ENCODE data around the gene ALMS1. TPM values are rescaled to one million over a fixed set of nuclear protein-coding genes. Genes with fewer than 3 reads are reported as not detected.

Gene ALMS1
- total and polyA plus RNA-seq, 2 of the 8 experiments (the other 6 are each of a cell fraction or from before 2014, with no cell fraction given) = 21.8 to 45.6 TPM

- H3K4me2 ChIP-seq (ENCODE audit: insufficient read depth in 1 of 2, low read depth in 2 of 2, low read length in 2 of 2) = no peak overlapping the region
- H3K9me3 ChIP-seq (ENCODE audit: insufficient read depth in 2 of 2, low read depth in 1 of 2, low read length in 1 of 2) = peaks cover 12 to 13% of the 10 kb centered on the region in 2 experiments
- no peak overlapping the region for H2BK120ac ChIP-seq (replicated peaks; ENCODE audit: low read depth, low read length)
- H2BK15ac ChIP-seq (ENCODE audit: low read length) = no peak overlapping the region
- H3K23ac ChIP-seq (ENCODE audit: insufficient read length) = no peak overlapping the region
- no peak overlapping the region for H3K56ac ChIP-seq (replicated peaks; ENCODE audit: insufficient read length, low read depth, low read length)
- H3K18ac ChIP-seq (ENCODE audit: extremely low read depth, low read length) = no peak overlapping the region
- no peaks in the 10 kb centered on the region for H3K79me2 ChIP-seq (ENCODE audit: control insufficient read depth in 1 of 2, insufficient read depth in 2 of 2, low read length in 2 of 2)
- ChIA-PET CTCF (ENCODE audit: partially characterized antibody) (no interaction called here), POLR2A (ENCODE audit: partially characterized antibody) (no interaction called here)
- no peak overlapping the region for H2BK12ac ChIP-seq (ENCODE audit: low read depth, low read length)
- H3K4me3 ChIP-seq (ENCODE audit: extremely low read depth in 1 of 4, insufficient read depth in 2 of 4, low read depth in 3 of 4, low read length in 4 of 4) = no peak overlapping the region
- H4K8ac ChIP-seq (ENCODE audit: extremely low read depth, insufficient read depth, low read length) = no peak overlapping the region
- no peak for FAIRE-seq
- no peak overlapping the region for H3K4ac ChIP-seq (replicated peaks; ENCODE audit: insufficient read length, low read depth, low read length)
- H3K23me2 ChIP-seq (ENCODE audit: low read depth, low read length) = no peaks in the 10 kb centered on the region
- H2BK5ac ChIP-seq (ENCODE audit: low read depth, low read length) = no peak overlapping the region
- H4K91ac ChIP-seq (replicated peaks; ENCODE audit: insufficient read length, low read length) = no peak overlapping the region
- DNase-seq (ENCODE audit: low read depth in 1 of 2, low spot score in 2 of 2) = no peak
- H2BK20ac ChIP-seq (ENCODE audit: low read length) = no peak overlapping the region
- H3K27me3 ChIP-seq (replicated peaks in 1 of 4; ENCODE audit: control insufficient read depth in 3 of 4, extremely low read depth in 1 of 4, insufficient read depth in 3 of 4, low read length in 3 of 4) = no peaks in the 10 kb centered on the region
- H3K27ac ChIP-seq (ENCODE audit: low read depth, low read length) = no peak overlapping the region
- no peak overlapping the region for H2AFZ ChIP-seq (ENCODE audit: low read length)
- H3K36me3 ChIP-seq (ENCODE audit: control insufficient read depth in 2 of 4, insufficient read depth in 4 of 4, low read length in 3 of 4) = no peaks in the 10 kb centered on the region
- WGBS, 2 experiments (ENCODE audit: extremely low coverage in 1 of 2, insufficient coverage in 1 of 2, insufficient read length in 1 of 2, insufficient replicate concordance in 2 of 2, low coverage in 1 of 2, low lambda C conversion rate in 2 of 2, missing lambda C conversion rate in 1 of 2) = 80% methylated on average over 3 of the region's 3 CpGs; no CpG with 5 or more reads in 1 of the 2 experiments
- no peaks in the 10 kb centered on the region for H3K79me1 ChIP-seq (ENCODE audit: low read depth, low read length)
- H3K14ac ChIP-seq (ENCODE audit: insufficient read length) = no peak overlapping the region
- H3K9ac ChIP-seq (replicated peaks in 1 of 4; ENCODE audit: extremely low read depth in 1 of 4, low read depth in 3 of 4, low read length in 3 of 4) = no peak overlapping the region
- no peak overlapping the region for H2AK5ac ChIP-seq (ENCODE audit: low read depth, low read length)
- no peak overlapping the region for H4K5ac ChIP-seq (ENCODE audit: insufficient read length, low read depth, low read length)
- H4K20me1 ChIP-seq (replicated peaks in 1 of 2; ENCODE audit: control insufficient read depth in 1 of 2, insufficient read depth in 2 of 2, low read length in 2 of 2) = no peaks in the 10 kb centered on the region
- no peaks in the 10 kb centered on the region for H3K4me1 ChIP-seq (replicated peaks in 1 of 4; ENCODE audit: control insufficient read depth in 3 of 4, insufficient read depth in 4 of 4, low read length in 3 of 4)
- TF ChIP-seq SIN3A (conservative IDR thresholded peaks at IDR 0.05 in 1 of 2, IDR thresholded peaks at IDR 0.05 in 1 of 2; ENCODE audit: low read depth in 1 of 2, low read length in 2 of 2) = no peak
- no peak for TF ChIP-seq JUND (IDR thresholded peaks at IDR 0.05; ENCODE audit: low read length)
- TF ChIP-seq RXRA (IDR thresholded peaks at IDR 0.05; ENCODE audit: insufficient read depth, low read depth, low read length) = no peak
- no peak for TF ChIP-seq JUN (IDR thresholded peaks at IDR 0.05; ENCODE audit: low read depth, low read length)
- TF ChIP-seq CHD1 (IDR thresholded peaks at IDR 0.05; ENCODE audit: low read depth, low read length) = no peak
- no peak for TF ChIP-seq KDM1A (IDR thresholded peaks at IDR 0.05; ENCODE audit: borderline replicate concordance, low read length)
- no peak for TF ChIP-seq SRF (IDR thresholded peaks at IDR 0.05; ENCODE audit: low read depth, low read length)
- no peak for TF ChIP-seq CEBPB (IDR thresholded peaks at IDR 0.05; ENCODE audit: low read depth, low read length)
- no peak for TF ChIP-seq SIX5 (IDR thresholded peaks at IDR 0.05; ENCODE audit: low read depth, low read length)
- TF ChIP-seq ASH2L (IDR thresholded peaks at IDR 0.05; ENCODE audit: low read length) = no peak
- TF ChIP-seq FOSL1 (IDR thresholded peaks at IDR 0.05; ENCODE audit: insufficient read depth, low read depth, low read length) = no peak
- no peak for TF ChIP-seq MAFK (IDR thresholded peaks at IDR 0.05; ENCODE audit: low read depth, low read length)
- TF ChIP-seq, protein P1, sequence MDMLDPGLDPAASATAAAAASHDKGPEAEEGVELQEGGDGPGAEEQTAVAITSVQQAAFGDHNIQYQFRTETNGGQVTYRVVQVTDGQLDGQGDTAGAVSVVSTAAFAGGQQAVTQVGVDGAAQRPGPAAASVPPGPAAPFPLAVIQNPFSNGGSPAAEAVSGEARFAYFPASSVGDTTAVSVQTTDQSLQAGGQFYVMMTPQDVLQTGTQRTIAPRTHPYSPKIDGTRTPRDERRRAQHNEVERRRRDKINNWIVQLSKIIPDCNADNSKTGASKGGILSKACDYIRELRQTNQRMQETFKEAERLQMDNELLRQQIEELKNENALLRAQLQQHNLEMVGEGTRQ (IDR thresholded peaks at IDR 0.05; ENCODE audit: low read length) = no peak
- TF ChIP-seq KDM4A (IDR thresholded peaks at IDR 0.05; ENCODE audit: low read depth, low read length, severe bottlenecking) = no peak
- TF ChIP-seq PHF8 (conservative IDR thresholded peaks at IDR 0.05; ENCODE audit: low read depth, low read length) = no peak
These were observed 266.7 kb downstream of the ALMS1 start for GRCh38 chr2:73652348-73652747.
